ENCODE data around the gene TTLL7.

TTLL7 gene

DNA sequence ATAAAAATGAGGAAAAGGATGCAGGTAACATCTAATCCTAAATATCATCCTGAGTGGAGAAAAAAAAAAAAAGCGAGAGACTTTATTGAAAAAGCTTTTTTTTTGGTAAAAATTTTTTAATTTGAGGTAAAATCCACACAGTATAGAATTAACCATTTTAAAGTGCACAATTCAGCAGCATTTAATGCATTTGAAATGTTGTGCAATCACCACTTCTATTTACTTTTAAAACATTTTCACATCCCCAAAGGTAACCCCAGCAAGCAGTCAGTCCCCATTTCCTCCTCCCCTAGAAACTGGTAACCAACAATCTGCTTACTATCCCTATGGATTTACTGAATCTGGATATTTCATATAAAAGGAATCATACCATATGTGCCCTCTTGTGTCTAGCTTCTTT is 166.7 kb downstream of the TTLL7 start:
- Histone ChIP-seq H3K4me3 (no peak overlapping the region), H3K27me3 (no peaks in the 10 kb centered on the region), H3K9me3 (replicated peaks in 1 of 11) (no peaks in the 10 kb centered on the region), H3K27ac (no peak overlapping the region), H3K9ac (no peak overlapping the region), H3K4me1 (no peaks in the 10 kb centered on the region), H4K20me1 (no peaks in the 10 kb centered on the region), H3K4me2 (no peak overlapping the region), H3K36me3 (no peaks in the 10 kb centered on the region)
- no peak; a peak in 1 of 22 replicates for TF ChIP-seq Cebpa-rat (IDR thresholded peaks at IDR 0.05)

DNA sequence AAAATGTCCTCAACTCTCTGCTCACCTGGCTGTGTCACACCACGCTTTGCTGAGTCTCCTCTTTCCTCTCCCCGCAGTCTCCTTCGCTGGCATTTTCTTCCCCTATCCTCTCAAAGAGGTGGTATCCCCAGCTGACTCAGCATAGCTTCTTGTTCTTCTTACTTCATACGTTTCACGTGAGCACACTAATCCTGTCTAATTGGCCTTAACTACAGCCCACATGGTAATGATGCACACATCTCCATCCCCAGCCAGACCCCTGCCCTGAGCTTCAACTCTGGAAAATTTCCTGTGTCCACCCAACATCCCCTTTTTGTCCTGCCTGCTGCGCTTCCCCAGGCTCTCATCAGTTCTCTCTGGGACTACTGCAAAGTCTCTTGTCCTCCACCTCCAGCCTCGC is 169.8 kb downstream of the TTLL7 start:
- Histone ChIP-seq H3K36me3 (no peaks in the 10 kb centered on the region), H3K9me3 (replicated peaks in 1 of 11) (0 out of 22 replicates have a peak, but pooled peaks cover 0 to 6% (median 0%) of the 10 kb centered on the region in 11 experiments), H3K4me3 (no peak overlapping the region), H3K9ac (no peak overlapping the region), H3K4me2 (no peak overlapping the region), H3K4me1 (no peaks in the 10 kb centered on the region), H4K20me1 (no peaks in the 10 kb centered on the region), H3K27ac (no peak overlapping the region), H3K27me3 (no peaks in the 10 kb centered on the region)
- no peak for TF ChIP-seq Cebpa-rat (IDR thresholded peaks at IDR 0.05)

DNA sequence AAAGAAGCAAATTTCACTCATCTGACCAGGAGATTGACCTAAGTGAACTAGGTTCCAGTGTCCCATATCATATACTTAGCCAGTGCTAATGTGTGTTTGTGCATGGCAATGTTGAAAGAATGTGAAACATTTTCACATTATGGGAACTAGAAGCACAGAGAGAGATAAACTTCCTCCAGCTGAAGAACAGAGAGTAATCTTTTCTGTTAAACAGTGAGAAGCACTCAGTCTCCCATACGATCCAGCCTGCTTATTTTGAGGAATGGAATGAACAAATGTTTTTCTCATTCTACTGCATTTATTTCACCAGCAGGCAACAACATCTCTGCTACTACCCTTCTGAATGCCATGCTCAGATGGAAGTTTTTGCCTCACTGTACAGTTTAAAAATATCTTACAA is 170.5 kb downstream of the TTLL7 start:
- TF ChIP-seq Cebpa-rat (IDR thresholded peaks at IDR 0.05): no peak
- Histone ChIP-seq H3K9me3 (replicated peaks in 1 of 11) (0 out of 22 replicates have a peak, but pooled peaks cover 0 to 6% (median 0%) of the 10 kb centered on the region in 11 experiments), H3K36me3 (no peaks in the 10 kb centered on the region), H3K9ac (no peak overlapping the region), H3K27me3 (no peaks in the 10 kb centered on the region), H3K27ac (no peak overlapping the region), H3K4me1 (no peaks in the 10 kb centered on the region), H3K4me2 (no peak overlapping the region), H4K20me1 (no peaks in the 10 kb centered on the region), H3K4me3 (no peak overlapping the region)

DNA sequence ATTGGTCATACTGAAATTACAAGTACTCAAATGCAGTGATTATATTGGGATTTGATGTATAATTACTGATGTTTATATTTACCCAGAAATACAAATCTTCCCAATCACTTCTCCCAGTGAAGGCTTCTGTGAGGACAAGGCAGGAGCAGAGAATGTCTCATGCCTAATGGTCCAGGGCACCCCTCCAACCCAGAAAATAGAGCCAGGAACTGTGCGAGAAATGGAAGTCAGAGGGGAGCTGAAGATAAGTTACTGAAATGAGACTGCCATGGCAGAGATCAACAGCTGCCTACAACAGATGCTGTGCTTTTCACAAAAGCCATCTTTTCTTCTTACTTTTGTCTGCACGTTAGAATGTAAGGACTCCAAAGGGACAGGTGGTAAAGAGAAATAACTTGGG is 171.2 kb downstream of the TTLL7 start:
- H3K4me3 ChIP-seq: no peak overlapping the region
- H3K9ac ChIP-seq: no peak overlapping the region
- H3K27ac ChIP-seq: no peak overlapping the region
- H3K27me3 ChIP-seq: no peaks in the 10 kb centered on the region
- 0 out of 22 replicates have a peak, but pooled peaks cover 0 to 6% (median 0%) of the 10 kb centered on the region in 11 experiments for H3K9me3 ChIP-seq (replicated peaks in 1 of 11)
- H3K36me3 ChIP-seq: no peaks in the 10 kb centered on the region
- H3K4me2 ChIP-seq: no peak overlapping the region
- H3K4me1 ChIP-seq: peaks cover 0 to under 1% (median 0%) of the 10 kb centered on the region in 10 experiments; a peak in 1 of 20 replicates
- no peaks in the 10 kb centered on the region for H4K20me1 ChIP-seq
- TF ChIP-seq Cebpa-rat (IDR thresholded peaks at IDR 0.05): no peak

DNA sequence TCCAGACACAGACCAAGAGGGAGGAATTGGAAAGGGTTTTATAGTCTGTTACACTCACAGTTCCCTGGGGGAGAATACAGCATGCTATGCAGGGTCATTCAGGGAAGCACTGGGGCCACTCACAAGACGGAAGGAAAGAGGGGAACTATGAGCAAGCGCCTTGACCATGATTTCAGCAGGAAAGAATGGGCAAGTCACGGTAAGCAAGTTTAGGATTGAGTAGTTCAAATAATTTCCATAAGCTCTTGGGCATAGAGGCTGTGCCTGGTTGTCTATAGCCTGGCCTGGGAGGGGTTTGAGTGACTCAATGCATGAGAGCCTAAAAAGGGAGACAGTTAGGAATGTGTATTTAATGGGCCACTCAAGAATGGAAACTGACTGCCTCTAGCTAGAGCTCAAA is 176.7 kb downstream of the TTLL7 start:
- H3K9me3 ChIP-seq (replicated peaks in 1 of 11): peaks cover 0 to 26% (median 5%) of the 10 kb centered on the region in 11 experiments; a peak in 3 of 22 replicates
- H3K4me3 ChIP-seq: no peak overlapping the region
- H3K4me2 ChIP-seq: peak overlapping the region in 2 of 11 experiments; percentile 12 to 20; a peak in 2 of 22 replicates
- no peaks in the 10 kb centered on the region for H3K36me3 ChIP-seq
- H3K27ac ChIP-seq: 0 out of 22 replicates have a peak overlapping the region, but pooled peaks of 1 of the 11 experiments have one; percentile 30
- H4K20me1 ChIP-seq: no peaks in the 10 kb centered on the region
- TF ChIP-seq Cebpa-rat (IDR thresholded peaks at IDR 0.05): no peak
- H3K9ac ChIP-seq: no peak overlapping the region
- peaks cover 5 to 29% (median 13%) of the 10 kb centered on the region in 10 experiments; a peak in 14 of 20 replicates for H3K4me1 ChIP-seq
- no peaks in the 10 kb centered on the region for H3K27me3 ChIP-seq

DNA sequence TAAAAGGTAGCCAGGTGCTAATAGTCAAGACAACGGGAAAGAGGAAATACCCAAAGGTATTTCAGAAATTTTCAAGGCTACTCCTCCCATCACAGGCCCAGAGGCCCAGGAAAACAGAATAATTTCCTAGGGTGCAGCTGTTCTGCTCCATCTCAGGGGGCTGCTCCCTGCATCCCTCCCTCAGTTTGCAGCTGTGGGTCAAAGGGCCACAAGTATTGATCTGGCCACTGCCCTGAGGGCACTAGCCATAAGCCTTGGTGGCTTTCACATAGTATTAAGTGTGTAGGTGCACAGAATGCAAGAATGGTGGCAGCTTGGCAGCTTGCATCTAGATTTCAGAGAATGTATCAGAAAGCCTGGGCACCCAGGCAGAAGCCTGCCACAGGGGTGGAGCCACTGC is 179.5 kb downstream of the TTLL7 start:
- Histone ChIP-seq H3K4me2 (peak overlapping the region in 8 of 11 experiments; percentile 4 to 65 (median 48); a peak in 13 of 22 replicates), H3K36me3 (no peaks in the 10 kb centered on the region), H3K4me1 (peaks cover 5 to 29% (median 13%) of the 10 kb centered on the region in 10 experiments; a peak in 14 of 20 replicates), H3K9ac (peak overlapping the region in 3 of 11 experiments; percentile 31 to 63 (median 55); a peak in 3 of 22 replicates), H3K4me3 (no peak overlapping the region), H3K9me3 (replicated peaks in 1 of 11) (peaks cover 0 to 26% (median 5%) of the 10 kb centered on the region in 11 experiments; a peak in 3 of 22 replicates), H3K27me3 (no peaks in the 10 kb centered on the region), H3K27ac (peak overlapping the region in 9 of 11 experiments; percentile 2 to 93 (median 74); a peak in 15 of 22 replicates), H4K20me1 (no peaks in the 10 kb centered on the region)
- TF ChIP-seq Cebpa-rat (IDR thresholded peaks at IDR 0.05): no peak

DNA sequence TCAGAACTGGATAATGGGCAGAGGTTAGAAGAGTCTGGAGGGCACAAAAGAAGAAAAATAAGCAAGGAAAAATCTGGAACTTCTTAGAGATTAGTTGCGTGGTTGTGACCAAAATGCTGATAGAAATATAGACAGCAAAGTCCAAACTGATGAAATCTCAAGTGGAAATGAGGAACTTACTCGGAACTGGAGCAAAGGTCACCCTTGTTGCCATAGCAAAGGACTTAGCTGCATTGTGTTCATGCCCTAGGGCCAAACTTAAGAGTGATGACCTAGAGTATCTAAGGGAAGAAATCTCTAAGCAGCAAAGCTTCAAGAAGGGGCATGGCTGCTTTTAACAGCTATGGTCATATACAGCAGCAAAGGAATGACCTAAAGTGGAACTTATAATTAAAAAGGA is 180.0 kb downstream of the TTLL7 start:
- TF ChIP-seq Cebpa-rat (IDR thresholded peaks at IDR 0.05): no peak

DNA sequence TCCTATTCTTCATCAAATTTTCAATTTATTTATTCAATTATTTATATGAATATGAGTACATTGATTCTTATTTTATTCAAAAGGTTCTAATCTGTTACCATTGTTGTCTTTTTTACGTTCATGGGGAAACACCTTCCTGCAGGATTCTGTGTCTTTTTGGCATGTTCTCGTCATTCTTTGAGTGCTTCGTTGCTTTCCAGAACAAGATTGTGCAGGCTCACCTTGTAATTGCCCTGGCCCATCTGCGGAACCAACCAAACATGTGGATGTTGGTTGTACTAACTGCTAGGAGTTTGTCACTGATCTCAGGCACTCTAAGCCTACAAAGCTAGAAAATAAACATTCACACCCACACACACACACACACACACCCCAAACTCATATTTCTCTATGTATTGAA is 182.1 kb downstream of the TTLL7 start:
- Histone ChIP-seq H3K36me3 (no peaks in the 10 kb centered on the region), H3K4me2 (no peak overlapping the region), H3K27me3 (no peaks in the 10 kb centered on the region), H3K27ac (no peak overlapping the region), H3K4me3 (no peak overlapping the region), H3K4me1 (peaks cover 5 to 20% (median 13%) of the 10 kb centered on the region in 10 experiments; a peak in 14 of 20 replicates), H3K9ac (no peak overlapping the region), H3K9me3 (replicated peaks in 1 of 11) (peaks cover 0 to 26% (median 5%) of the 10 kb centered on the region in 11 experiments; a peak in 3 of 22 replicates), H4K20me1 (no peaks in the 10 kb centered on the region)
- TF ChIP-seq Cebpa-rat (IDR thresholded peaks at IDR 0.05): no peak

More for the DNA sequence above, 180.0 kb downstream of the TTLL7 start:
- H3K9ac ChIP-seq: peak overlapping the region in 5 of 11 experiments; percentile 8 to 76 (median 63); a peak in 6 of 22 replicates
- H3K27me3 ChIP-seq: no peaks in the 10 kb centered on the region
- peaks cover 5 to 29% (median 13%) of the 10 kb centered on the region in 10 experiments; a peak in 14 of 20 replicates for H3K4me1 ChIP-seq
- no peaks in the 10 kb centered on the region for H3K36me3 ChIP-seq
- peaks cover 0 to 26% (median 5%) of the 10 kb centered on the region in 11 experiments; a peak in 3 of 22 replicates for H3K9me3 ChIP-seq (replicated peaks in 1 of 11)
- peak overlapping the region in 10 of 11 experiments; percentile 2 to 93 (median 69); a peak in 17 of 22 replicates for H3K27ac ChIP-seq
- H4K20me1 ChIP-seq: no peaks in the 10 kb centered on the region
- H3K4me2 ChIP-seq: peak overlapping the region; percentile 4 to 65 (median 35); a peak in 16 of 22 replicates
- H3K4me3 ChIP-seq: no peak overlapping the region

DNA sequence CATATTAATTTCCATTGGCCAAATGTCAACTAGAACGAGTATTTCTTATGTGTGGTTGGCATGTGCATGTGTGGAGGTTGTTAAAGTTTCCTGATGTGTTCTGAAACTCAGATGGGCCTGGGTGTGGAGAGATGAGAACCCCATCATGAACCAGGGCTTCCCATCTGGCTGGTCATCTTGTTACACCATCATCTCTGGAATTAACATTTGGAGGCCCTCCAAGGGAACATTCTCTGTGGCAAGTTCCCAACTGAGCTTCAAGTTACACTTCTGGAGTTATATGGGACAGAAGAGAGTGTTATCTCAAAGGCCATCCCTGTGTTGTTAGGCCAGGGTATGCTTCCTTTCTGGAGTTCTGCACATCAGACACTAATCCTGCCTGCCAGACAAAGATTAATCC is 183.6 kb downstream of the TTLL7 start:
- Histone ChIP-seq H3K4me3 (no peak overlapping the region), H3K4me1 (peaks cover 5 to 21% (median 13%) of the 10 kb centered on the region in 10 experiments; a peak in 14 of 20 replicates), H4K20me1 (no peaks in the 10 kb centered on the region), H3K36me3 (no peaks in the 10 kb centered on the region), H3K4me2 (no peak overlapping the region), H3K9me3 (replicated peaks in 1 of 11) (peaks cover 0 to 18% (median 5%) of the 10 kb centered on the region in 11 experiments; a peak in 3 of 22 replicates), H3K27ac (no peak overlapping the region), H3K9ac (no peak overlapping the region), H3K27me3 (no peaks in the 10 kb centered on the region)
- no peak for TF ChIP-seq Cebpa-rat (IDR thresholded peaks at IDR 0.05)

All from BLaER1 treated with 17β-estradiol and CSF1 and Interleukin-3, amounts not matched to agents 10 nM and 100 nM (cell line).